HG03378 (cell line): ENCODE data around the gene ZFP69.
"Not testable (repeated sequence)": the region's sequence is repeated elsewhere in the genome, so short reads cannot be mapped to it uniquely, and the experiment has no call there.

ENCODE experiments used
- ATAC-seq: cut with Tn5 transposase; IDR thresholded peaks from one replicate; pipeline ENCODE4 v1.9.1; 2021; ENCODE audit warnings: mild to moderate bottlenecking, moderate library complexity; ENCODE audit not compliant: unreplicated experiment

ZFP69 gene

GRCh38 chr1:40476924-40477677 is at the start of gene ZFP69:
Gene ZFP69 (plus strand): TSS chr1:40477290. CDS start chr1:40479362, 2,072 bp downstream.
- ATAC-seq: no peak

- ATAC-seq: no peak
These were observed 45.7 kb upstream of the ZFP69 start for GRCh38 chr1:40431385-40431784.

GRCh38 chr1:40432644-40433390 is 44.3 kb upstream of the ZFP69 start:
- no peak for ATAC-seq

- ATAC-seq: no peak
These were observed 41.6 kb upstream of the ZFP69 start for GRCh38 chr1:40435471-40435870.

GRCh38 chr1:40435876-40436275 is 41.2 kb upstream of the ZFP69 start:
- ATAC-seq: no peak

- no peak for ATAC-seq
These were observed 38.6 kb upstream of the ZFP69 start for GRCh38 chr1:40438391-40439015.

- ATAC-seq: no peak
These were observed 37.8 kb upstream of the ZFP69 start for GRCh38 chr1:40439247-40439646.

- peak; percentile 40 for ATAC-seq
These were observed 27.2 kb upstream of the ZFP69 start, which contains the start of gene ZFP69B for GRCh38 chr1:40449684-40450494. Gene ZFP69B (plus strand): TSS chr1:40450476. CDS start chr1:40450962, 486 bp downstream.

GRCh38 chr1:40450495-40451237 is 26.4 kb upstream of the ZFP69 start:
- peak; percentile 56 for ATAC-seq

GRCh38 chr1:40451238-40451585 is 25.9 kb upstream of the ZFP69 start:
- ATAC-seq: peak; percentile 25

- no peak for ATAC-seq
These were observed 22.2 kb upstream of the ZFP69 start for GRCh38 chr1:40454873-40455272.

- ATAC-seq: no peak
These were observed 14.0 kb upstream of the ZFP69 start for GRCh38 chr1:40462956-40463590.

GRCh38 chr1:40469327-40469726 is 7.8 kb upstream of the ZFP69 start:
- ATAC-seq: no peak

GRCh38 chr1:40475268-40475667 is 1.8 kb upstream of the ZFP69 start:
- no peak for ATAC-seq

- ATAC-seq: no peak
These were observed 576 bp downstream of the ZFP69 start for GRCh38 chr1:40477678-40478053.

- ATAC-seq: no peak
These were observed 1.2 kb downstream of the ZFP69 start for GRCh38 chr1:40478276-40478675.

- no peak for ATAC-seq
These were observed 2.1 kb downstream of the ZFP69 start for GRCh38 chr1:40479156-40479555.

GRCh38 chr1:40495315-40495903 is 18.3 kb downstream of the ZFP69 start:
- ATAC-seq: no peak

GRCh38 chr1:40502651-40503050 is 25.6 kb downstream of the ZFP69 start:
- ATAC-seq: not testable (repeated sequence)
